ENCODE data around the gene CCDC57.
"Not testable (repeated sequence)": the region's sequence is repeated elsewhere in the genome, so short reads cannot be mapped to it uniquely, and the experiment has no call there.

CCDC57 gene

GRCh38 chr17:82212331-82213250 lies at the start of gene CCDC57:
Gene CCDC57, minus strand, starts transcription at chr17:82212842. Its CDS starts 10,898 bp downstream, at chr17:82201944.
- peak; percentile 72 for DNase-seq

- no peak for DNase-seq
Observed at GRCh38 chr17:82262344-82262743, 49.7 kb upstream of the CCDC57 start.

DNA sequence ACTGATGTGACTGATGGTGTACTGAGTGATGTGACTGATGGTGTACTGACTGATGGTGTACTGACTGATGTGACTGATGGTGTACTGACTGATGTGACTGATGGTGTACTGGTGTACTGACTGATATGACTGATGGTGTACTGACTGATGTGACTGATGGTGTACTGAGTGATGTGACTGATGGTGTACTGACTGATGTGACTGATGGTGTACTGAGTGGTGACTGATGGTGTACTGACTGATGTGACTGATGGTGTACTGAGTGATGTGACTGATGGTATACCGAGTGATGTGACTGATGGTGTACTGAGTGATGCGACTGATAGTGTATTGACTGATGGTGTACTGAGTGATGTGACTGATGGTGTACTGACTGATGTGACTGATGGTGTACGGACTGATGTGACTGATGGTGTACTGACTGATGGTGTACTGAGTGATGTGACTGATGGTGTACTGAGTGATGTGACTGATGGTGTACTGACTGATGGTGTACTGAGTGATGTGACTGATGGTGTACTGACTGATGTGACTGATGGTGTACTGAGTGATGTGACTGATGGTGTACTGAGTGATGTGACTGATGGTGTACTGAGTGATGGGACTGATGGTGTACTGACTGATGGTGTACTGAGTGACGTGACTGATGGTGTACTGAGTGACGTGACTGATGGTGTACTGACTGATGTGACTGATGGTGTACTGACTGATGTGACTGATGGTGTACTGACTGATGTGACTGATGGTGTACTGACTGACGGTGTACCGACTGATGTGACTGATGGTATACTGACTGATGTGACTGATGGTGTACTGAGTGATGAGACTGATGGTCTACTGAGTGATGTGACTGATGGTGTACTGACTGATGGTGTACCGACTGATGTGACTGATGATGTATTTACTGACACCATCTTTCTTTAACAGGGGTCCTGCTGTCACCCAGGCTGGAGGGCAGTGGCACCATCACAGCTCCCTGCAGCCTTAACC lies 47.6 kb upstream of the CCDC57 start:
- DNase-seq = not testable (repeated sequence)

DNA sequence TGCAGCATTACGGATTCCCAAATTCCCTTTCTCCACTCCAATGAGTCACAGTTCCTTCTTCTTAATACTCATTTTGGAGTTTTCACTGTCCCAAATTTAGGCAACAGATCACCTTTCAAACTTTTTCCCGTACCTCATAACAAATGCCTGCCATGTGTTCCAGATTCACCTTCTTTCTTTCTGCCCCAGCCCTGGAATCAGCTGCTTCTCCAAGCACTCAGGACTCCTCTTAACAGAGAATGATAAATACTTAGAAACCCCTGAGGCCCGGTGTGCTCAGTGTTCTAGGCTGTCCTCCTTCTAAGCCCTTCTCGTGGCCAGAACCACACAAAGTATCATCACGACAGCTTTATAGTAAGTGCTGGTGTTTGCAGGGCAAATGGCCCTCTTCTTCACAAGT lies 45.9 kb upstream of the CCDC57 start:
- no peak for DNase-seq

GRCh38 chr17:82257473-82257872 lies 44.8 kb upstream of the CCDC57 start:
- DNase-seq = peak; percentile 72

DNA sequence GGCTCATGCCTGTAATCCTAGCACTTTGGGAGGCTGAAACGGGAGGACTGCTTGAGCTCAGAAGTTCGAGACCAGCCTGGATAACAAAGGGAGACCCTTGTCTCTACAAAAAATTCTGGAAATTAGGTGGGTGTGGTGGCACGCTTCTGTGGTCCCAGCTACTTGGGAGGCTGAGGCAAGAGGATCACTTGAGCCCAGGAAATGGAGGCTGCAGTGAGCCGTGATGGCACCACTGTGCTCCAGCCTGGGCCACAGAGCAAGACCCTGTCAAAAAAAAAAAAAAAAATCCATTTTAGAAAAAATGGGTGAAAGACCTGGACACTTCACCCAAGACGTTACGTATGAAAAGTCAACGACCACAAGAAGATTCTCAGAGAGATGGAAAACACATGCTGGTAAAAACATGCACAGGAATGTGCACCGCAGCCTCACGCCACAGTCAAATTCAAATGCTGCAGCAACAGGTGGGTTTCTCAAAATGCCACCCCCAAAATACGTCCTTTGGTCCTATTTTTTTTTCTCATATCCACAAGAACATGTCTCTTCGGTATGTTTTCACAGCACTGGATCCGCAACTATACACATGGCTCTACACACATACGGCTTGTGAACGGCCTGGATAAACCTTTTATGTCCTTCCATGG lies 43.7 kb upstream of the CCDC57 start:
- no peak for DNase-seq

- no peak for DNase-seq
Observed at GRCh38 chr17:82255402-82255972, 42.8 kb upstream of the CCDC57 start.

- DNase-seq = not testable (repeated sequence)
Observed at GRCh38 chr17:82254746-82255145, 42.1 kb upstream of the CCDC57 start.

DNA sequence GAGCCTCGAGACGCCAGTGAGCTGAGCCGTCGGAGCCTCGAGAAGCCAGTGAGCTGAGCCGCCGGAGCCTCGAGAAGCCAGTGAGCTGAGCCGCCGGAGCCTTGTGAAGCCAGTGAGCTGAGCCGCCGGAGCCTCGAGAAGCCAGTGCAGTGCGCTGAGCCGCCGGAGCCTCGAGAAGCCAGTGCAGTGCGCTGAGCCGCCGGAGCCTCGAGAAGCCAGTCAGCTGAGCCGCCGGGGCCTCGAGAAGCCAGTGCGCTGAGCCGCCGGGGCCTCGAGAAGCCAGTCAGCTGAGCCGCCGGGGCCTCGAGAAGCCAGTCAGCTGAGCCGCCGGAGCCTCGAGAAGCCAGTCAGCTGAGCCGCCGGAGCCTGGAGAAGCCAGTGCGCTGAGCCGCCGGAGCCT lies 41.5 kb upstream of the CCDC57 start:
- DNase-seq = not testable (repeated sequence)

GRCh38 chr17:82253179-82253544 lies 40.5 kb upstream of the CCDC57 start:
- no peak for DNase-seq

DNA sequence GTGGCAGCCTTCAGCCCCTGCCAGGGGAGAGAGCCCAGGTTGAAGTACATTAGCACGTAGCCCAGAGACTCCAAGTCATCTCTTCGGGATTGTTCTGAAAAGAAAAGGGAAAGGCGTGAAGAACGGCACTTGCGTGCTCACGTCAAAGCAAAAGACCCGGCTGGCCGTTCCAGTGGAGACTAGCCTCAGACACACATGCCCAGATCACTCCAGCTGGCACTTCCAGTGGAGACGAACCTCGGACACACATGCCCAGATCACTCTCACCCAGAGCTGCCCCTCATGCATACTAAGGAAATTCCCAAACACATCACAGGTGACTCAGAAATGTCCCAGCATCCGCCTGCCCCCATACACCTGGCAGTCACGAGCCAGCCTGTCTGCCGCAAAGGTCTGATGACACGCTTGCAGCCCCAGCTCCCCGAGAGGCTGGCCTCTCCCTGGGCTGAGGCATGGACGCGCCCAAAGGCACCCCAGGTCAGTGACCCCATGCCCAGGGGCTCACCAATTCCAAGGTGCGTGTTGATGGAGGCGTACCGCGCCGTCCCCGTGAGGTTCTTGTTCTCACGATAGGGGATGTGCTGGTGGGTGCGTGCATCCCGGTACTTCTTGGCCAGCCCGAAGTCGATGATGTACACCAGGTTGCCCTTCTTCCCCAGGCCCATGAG lies 40.0 kb upstream of the CCDC57 start:
- DNase-seq = no peak

DNA sequence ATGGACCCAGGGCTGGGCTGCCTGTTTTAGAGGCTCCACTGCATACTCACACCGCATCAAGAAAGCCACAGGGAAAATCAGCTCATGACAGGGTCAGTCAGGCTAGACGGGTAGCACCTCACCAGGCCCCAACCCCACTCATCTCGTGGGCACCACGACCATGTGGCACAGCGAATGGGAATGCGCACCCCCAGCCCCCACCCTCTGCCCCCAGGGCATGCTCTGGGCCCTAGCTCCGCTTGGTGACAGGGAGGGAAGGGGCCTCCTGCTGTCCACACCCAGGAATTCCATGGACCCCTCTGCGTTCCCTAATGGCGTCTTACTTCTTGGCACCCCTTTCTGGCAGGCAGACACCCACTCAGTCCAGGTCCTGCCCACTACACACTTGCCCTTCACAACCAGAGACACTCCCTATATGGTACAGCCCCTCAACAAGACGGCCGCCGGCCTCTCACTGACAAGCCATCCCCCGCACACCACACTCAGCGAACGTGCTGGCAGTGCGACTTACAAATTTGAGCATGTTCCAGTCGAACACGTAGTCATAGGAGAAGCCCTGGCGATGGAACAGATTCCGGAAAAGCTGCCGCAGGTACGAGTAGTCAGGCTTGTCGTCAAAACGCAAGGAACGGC lies 38.3 kb upstream of the CCDC57 start:
- DNase-seq = no peak

- no peak for DNase-seq
Observed at GRCh38 chr17:82249896-82250581, 37.4 kb upstream of the CCDC57 start.

- DNase-seq = no peak
Observed at GRCh38 chr17:82248815-82249674, 36.4 kb upstream of the CCDC57 start.

DNA sequence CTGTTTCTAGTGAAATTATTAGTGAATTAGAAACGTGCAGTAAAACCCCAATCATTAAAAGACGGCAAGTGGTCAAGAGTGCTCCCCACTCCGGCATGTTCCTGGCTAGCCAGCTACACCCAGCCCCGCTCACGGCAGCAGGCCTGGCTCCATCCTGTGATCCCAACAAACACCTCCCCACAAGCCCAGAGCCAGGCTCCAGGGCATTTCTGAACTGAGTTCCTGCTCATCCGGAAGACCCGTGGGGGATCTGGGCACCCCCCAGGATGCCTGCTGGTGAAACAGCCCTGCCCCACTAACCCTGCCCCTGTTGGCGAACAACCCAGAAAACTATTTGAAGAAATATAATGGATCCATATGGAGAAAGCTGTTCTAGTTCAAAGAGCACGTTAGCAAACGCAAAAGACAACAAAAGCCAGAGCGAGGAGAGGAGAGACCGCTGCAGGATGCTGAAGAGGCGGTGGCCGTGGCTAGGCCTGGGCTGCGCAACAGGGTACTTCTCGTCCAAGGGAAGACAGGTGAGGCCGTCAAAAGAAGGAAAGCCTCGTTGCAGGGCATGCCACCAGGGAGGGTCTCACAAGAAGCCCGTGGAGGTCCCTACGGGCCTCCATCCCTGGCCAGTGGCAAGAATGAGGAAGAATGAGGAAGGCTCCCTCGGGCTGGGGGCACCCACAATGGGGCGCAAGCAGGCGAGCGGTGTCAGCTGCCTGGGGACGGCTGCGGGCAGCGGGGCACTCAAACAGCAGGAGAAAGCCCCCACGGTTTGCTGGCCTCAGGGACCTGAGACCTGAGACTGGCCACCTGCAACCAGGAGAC lies 35.4 kb upstream of the CCDC57 start:
- no peak for DNase-seq

DNA sequence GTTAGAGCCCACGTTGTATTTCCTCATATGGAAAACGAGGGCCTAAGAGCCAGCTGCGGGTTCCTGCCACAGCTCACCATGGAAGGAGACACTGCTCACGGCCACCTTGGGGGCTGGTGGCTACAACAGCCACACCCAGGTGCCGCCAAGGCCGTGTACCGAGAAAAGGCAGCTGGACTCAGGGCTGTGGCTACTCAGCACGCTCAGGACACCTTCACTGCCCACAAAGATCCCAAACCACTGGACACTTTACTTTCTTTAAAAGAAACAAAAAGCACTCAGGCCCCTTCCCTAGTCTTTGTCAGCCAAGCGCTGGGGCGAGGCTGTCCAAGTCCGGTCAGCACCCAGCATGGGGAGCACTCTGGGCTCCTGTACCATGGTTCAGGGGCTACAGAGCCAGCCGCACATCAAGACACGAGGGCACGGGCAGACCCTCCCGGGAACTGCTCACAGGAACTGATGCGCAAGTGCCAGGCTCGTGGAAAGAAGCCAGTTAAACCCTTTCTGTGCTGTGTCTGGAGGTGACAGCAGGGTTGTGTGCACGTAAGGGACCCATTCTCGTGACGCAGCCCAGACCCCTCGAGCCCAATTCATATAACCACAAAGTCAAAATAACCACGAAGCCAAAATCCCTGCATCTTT lies 34.7 kb upstream of the CCDC57 start:
- DNase-seq = no peak

DNA sequence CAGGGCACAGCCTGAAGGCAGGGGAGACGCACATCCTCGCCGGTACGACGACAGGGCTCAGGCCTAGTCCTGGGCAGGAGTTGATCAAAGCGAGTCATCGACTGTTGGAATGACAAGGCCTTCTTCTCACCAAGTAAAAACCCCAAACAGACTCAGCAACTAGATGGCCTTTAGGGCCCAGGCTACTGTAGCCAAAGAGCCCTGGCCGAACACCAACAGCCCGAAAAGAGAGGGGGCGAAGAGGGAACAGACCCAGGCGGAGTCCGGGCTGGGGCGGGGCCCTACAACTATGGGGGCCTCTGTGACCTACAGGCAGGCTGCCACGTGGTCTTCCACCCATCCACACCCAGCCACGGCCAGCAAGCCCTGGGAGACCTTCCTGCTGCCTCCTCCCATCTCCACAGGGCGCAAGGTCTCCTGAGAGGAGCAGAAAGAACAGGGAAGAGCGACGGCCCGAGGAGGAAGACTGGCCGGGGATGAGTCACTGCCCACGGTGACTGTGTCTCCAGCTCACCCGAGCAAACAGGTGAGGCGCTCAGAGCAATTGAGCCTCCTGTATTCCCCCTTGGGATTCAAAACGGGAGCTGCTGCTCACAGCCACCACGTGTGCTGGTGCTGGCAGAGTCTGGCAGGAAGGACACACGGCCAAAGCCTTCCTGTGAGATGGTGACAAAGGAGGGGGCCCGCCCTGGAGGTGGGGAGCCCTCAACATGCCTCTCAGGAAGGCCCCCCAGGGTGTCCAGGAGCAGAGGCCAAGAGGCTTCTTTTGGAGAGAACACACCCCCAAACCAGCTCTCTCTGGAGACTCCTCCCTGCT lies 33.9 kb upstream of the CCDC57 start:
- DNase-seq = no peak

DNA sequence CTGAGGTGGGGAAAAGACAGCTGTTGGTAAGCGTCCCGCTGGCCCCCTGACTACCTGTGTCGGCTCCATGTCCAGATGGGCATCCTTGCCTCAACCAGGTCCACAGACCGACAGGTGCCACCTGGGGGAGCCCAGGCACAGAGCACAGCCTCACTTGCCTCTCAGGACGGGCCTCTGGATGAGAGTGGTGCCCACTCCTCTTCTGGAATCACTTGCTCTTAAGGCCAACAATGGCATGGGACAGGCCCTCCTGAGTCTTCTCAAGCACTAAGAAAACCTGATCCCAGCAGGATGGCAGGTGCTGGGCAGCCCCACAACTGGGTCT lies 33.4 kb upstream of the CCDC57 start:
- no peak for DNase-seq
